Calu3 (cell line): Measurements from ENCODE around the gene ARMC7. TPM values are rescaled to one million over a fixed set of nuclear protein-coding genes. Genes with fewer than 3 reads are reported as not detected.
"Not testable (repeated sequence)": the region's sequence is repeated elsewhere in the genome, so short reads cannot be mapped to it uniquely, and the experiment has no call there.

Source experiments
- BruUV-seq: library from RNA; stranded (reverse); fragments of 400-500 nt; replicated peaks from 2 replicates; lab custom pipeline; 2021; lab: Mats Ljungman, UMichigan
- CTCF ChIA-PET: fragments of 300-600 bp; sonication (Branson Sonifier 250); formaldehyde crosslinking; loops from one replicate; lab custom pipeline; 2022; ENCODE audit warnings: antibody characterized with exemption; lab: Charles Lee
- DNase-seq: peaks from one replicate; pipeline ENCODE4 v3.0.0; 2022
- H3K27ac Mint-ChIP-seq: one replicate; pipeline ENCODE4 v1.8.0; 2022; ENCODE audit warnings: mixed read lengths; ENCODE audit not compliant: unreplicated experiment
- H3K27me3 Mint-ChIP-seq: one replicate; pipeline ENCODE4 v1.8.0; 2022; ENCODE audit warnings: mixed read lengths; ENCODE audit not compliant: unreplicated experiment
- H3K36me3 Mint-ChIP-seq: one replicate; pipeline ENCODE4 v1.8.0; 2022; ENCODE audit warnings: mild to moderate bottlenecking, moderate library complexity, mixed read lengths; ENCODE audit not compliant: insufficient read depth, unreplicated experiment
- H3K4me1 Mint-ChIP-seq: one replicate; pipeline ENCODE4 v1.8.0; 2022; ENCODE audit warnings: mild to moderate bottlenecking, low read depth, mixed read lengths; ENCODE audit not compliant: unreplicated experiment
- H3K4me3 Mint-ChIP-seq: one replicate; pipeline ENCODE4 v1.8.0; 2022; ENCODE audit warnings: mild to moderate bottlenecking, low read depth, moderate library complexity, mixed read lengths; ENCODE audit not compliant: unreplicated experiment
- H3K9me3 Mint-ChIP-seq: one replicate; pipeline ENCODE4 v1.8.0; 2022; ENCODE audit warnings: low read depth, mixed read lengths; ENCODE audit not compliant: unreplicated experiment
- intact Hi-C: fragments of 100-400 bp; cut with micrococcal nuclease; formaldehyde crosslinking; loops from one replicate; pipeline ENCODE4 v1.10.0; 2022; ENCODE audit not compliant: unreplicated experiment
- total RNA-seq: library from RNA; stranded (reverse); gene quantifications from 2 replicates; pipeline ENCODE4 v1.2.3, GENCODE V29; 2022
- TF ChIP-seq, protein P1 (sequence below): fragments of 200-600 bp; IDR thresholded peaks from one replicate; pipeline ENCODE4 v1.8.0; 2022; ENCODE audit warnings: antibody characterized with exemption; ENCODE audit not compliant: unreplicated experiment

The ARMC7 gene
- total RNA-seq, 1 experiment from 2014 or later = 18.6 TPM

- H3K4me1 Mint-ChIP-seq = peaks cover 29% of the 10 kb centered on the region
These were observed 49.6 kb downstream of the ARMC7 start for GRCh38 chr17:75159196-75160031.

GRCh38 chr17:75160211-75160610 is 50.4 kb downstream of the ARMC7 start:
- CTCF ChIA-PET = no interaction called here
- no peaks in the 10 kb centered on the region for H3K9me3 Mint-ChIP-seq
- TF ChIP-seq, protein P1, sequence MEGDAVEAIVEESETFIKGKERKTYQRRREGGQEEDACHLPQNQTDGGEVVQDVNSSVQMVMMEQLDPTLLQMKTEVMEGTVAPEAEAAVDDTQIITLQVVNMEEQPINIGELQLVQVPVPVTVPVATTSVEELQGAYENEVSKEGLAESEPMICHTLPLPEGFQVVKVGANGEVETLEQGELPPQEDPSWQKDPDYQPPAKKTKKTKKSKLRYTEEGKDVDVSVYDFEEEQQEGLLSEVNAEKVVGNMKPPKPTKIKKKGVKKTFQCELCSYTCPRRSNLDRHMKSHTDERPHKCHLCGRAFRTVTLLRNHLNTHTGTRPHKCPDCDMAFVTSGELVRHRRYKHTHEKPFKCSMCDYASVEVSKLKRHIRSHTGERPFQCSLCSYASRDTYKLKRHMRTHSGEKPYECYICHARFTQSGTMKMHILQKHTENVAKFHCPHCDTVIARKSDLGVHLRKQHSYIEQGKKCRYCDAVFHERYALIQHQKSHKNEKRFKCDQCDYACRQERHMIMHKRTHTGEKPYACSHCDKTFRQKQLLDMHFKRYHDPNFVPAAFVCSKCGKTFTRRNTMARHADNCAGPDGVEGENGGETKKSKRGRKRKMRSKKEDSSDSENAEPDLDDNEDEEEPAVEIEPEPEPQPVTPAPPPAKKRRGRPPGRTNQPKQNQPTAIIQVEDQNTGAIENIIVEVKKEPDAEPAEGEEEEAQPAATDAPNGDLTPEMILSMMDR = no peak

More at GRCh38 chr17:75159196-75160031, 49.6 kb downstream of the ARMC7 start:
- Mint-ChIP-seq H3K9me3 (no peaks in the 10 kb centered on the region), H3K36me3 (peaks cover 34% of the 10 kb centered on the region), H3K27me3 (no peaks in the 10 kb centered on the region), H3K27ac (peak overlapping the region; percentile 91), H3K4me3 (peak overlapping the region; percentile 10)
- BruUV-seq = no TSS peak
- intact Hi-C loops = no loop called here
- peak; percentile 65 for DNase-seq
- CTCF ChIA-PET = interaction anchor here (0.6 to 0.9 kb wide), 5 partner anchors 9 to 456 kb away, joined by 3 to 4 read pairs (median 3); no protein-coding TSS in a partner anchor
- TF ChIP-seq, protein P1 = no peak

GRCh38 chr17:75163074-75163473 is 53.3 kb downstream of the ARMC7 start:
- Mint-ChIP-seq H3K9me3 (no peaks in the 10 kb centered on the region), H3K27ac (no peak overlapping the region), H3K4me3 (no peak overlapping the region), H3K27me3 (no peaks in the 10 kb centered on the region), H3K36me3 (peaks cover 39% of the 10 kb centered on the region), H3K4me1 (peaks cover 17% of the 10 kb centered on the region)
- TF ChIP-seq, protein P1 = no peak
- CTCF ChIA-PET = no interaction called here
- intact Hi-C loops = no loop called here
- no TSS peak for BruUV-seq
- no peak for DNase-seq

More at GRCh38 chr17:75160211-75160610, 50.4 kb downstream of the ARMC7 start:
- H3K4me3 Mint-ChIP-seq = no peak overlapping the region
- peaks cover 21% of the 10 kb centered on the region for H3K4me1 Mint-ChIP-seq
- H3K36me3 Mint-ChIP-seq = peaks cover 28% of the 10 kb centered on the region
- H3K27me3 Mint-ChIP-seq = no peaks in the 10 kb centered on the region
- no TSS peak for BruUV-seq
- intact Hi-C loops = no loop called here
- DNase-seq = no peak
- H3K27ac Mint-ChIP-seq = peak overlapping the region; percentile 91

DNA sequence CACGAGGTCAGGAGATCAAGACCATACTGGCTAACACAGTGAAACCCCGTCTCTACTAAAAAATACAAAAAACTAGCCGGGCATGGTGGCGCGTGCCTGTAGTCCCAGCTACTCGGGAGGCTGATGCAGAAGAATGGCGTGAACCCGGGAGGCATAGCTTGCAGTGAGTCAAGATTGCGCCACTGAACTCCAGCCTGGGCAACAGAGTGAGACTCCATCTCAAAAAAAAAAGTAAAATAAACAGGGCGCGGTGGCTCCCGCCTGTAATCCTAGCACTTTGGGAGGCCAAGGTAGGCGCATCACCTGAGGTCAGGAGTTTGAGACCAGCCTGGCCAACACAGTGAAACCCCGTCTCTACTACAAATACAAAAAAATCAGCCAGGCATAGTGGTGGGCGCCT is 54.8 kb downstream of the ARMC7 start:
- H3K27me3 Mint-ChIP-seq, H3K27ac Mint-ChIP-seq: not testable (repeated sequence)

More for the DNA sequence above, 54.8 kb downstream of the ARMC7 start:
- CTCF ChIA-PET = interaction anchor here (0.6 kb wide), 1 partner anchor 20 kb away, joined by 3 read pairs; no protein-coding TSS in a partner anchor
- BruUV-seq, intact Hi-C loops, H3K4me3 Mint-ChIP-seq, DNase-seq, H3K9me3 Mint-ChIP-seq: not testable (repeated sequence)
- H3K4me1 Mint-ChIP-seq = peaks cover 10% of the 10 kb centered on the region
- peaks cover 44% of the 10 kb centered on the region for H3K36me3 Mint-ChIP-seq
